A549 (cell line): ENCODE measurements around the gene EIF4A2.

Experiments used
- CHD2 ChIP-seq: fragments of 150-350 bp; IDR thresholded peaks from 2 replicates; pipeline ENCODE4 v1.6.1; 2014; ENCODE audit warnings: low read length; ENCODE audit not compliant: partially characterized antibody
- CHD4 ChIP-seq: fragments of 200-600 bp; sonication (generic); IDR thresholded peaks from 2 replicates; pipeline ENCODE4 v1.6.1; 2016; ENCODE audit warnings: antibody characterized with exemption, mild to moderate bottlenecking, borderline replicate concordance
- E2F6 ChIP-seq: IDR thresholded peaks from 2 replicates; pipeline ENCODE4 v1.6.1; 2012; ENCODE audit warnings: low read depth, borderline replicate concordance
- MYC ChIP-seq: IDR thresholded peaks from 2 replicates; pipeline ENCODE4 v1.6.1; 2012; ENCODE audit warnings: mild to moderate bottlenecking, inconsistent platforms, low read length, improper control_type of control experiment, borderline replicate concordance
- NR3C1 ChIP-seq: fragments of >200 bp; sonication (Bioruptor Twin); formaldehyde crosslinking; IDR thresholded peaks from 3 replicates; pipeline ENCODE4 v1.6.1; 2017
- PHF8 ChIP-seq: fragments of 200-600 bp; sonication (generic); IDR thresholded peaks from 2 replicates; pipeline ENCODE4 v1.6.1; 2016; ENCODE audit warnings: low read depth, mild to moderate bottlenecking, antibody characterized with exemption, moderate library complexity, borderline replicate concordance
- POLR2A ChIP-seq: IDR thresholded peaks from 2 replicates; pipeline ENCODE4 v1.6.1; 2012; ENCODE audit warnings: mild to moderate bottlenecking, low read length
- RNF2 ChIP-seq: fragments of 200-600 bp; sonication (generic); IDR thresholded peaks from 2 replicates; pipeline ENCODE4 v1.6.1; 2016; ENCODE audit warnings: low read depth, mild to moderate bottlenecking, antibody characterized with exemption, moderate library complexity, borderline replicate concordance
- SMC3 ChIP-seq: fragments of >200 bp; sonication (Bioruptor Twin); formaldehyde crosslinking; IDR thresholded peaks from 3 replicates; pipeline ENCODE4 v1.6.1; 2018; ENCODE audit warnings: inconsistent platforms
- ZC3H11A ChIP-seq: fragments of 450-650 bp; IDR thresholded peaks from 2 replicates; pipeline ENCODE4 v1.6.1; 2014; ENCODE audit warnings: antibody characterized with exemption, mild to moderate bottlenecking
- ZSCAN20 ChIP-seq: fragments of 250-450 bp; sonication (Bioruptor Pico); IDR thresholded peaks from 2 replicates; pipeline ENCODE4 v1.8.0; 2022; ENCODE audit warnings: mild to moderate bottlenecking, moderate library complexity
- TF ChIP-seq, protein P1 (sequence below): fragments of >200 bp; sonication (Bioruptor Twin); formaldehyde crosslinking; IDR thresholded peaks from 3 replicates; pipeline ENCODE4 v1.5.1; 2016

GRCh38 chr3:186751480-186751879 lies 31.9 kb upstream of the EIF4A2 start:
- TF ChIP-seq, protein P1, sequence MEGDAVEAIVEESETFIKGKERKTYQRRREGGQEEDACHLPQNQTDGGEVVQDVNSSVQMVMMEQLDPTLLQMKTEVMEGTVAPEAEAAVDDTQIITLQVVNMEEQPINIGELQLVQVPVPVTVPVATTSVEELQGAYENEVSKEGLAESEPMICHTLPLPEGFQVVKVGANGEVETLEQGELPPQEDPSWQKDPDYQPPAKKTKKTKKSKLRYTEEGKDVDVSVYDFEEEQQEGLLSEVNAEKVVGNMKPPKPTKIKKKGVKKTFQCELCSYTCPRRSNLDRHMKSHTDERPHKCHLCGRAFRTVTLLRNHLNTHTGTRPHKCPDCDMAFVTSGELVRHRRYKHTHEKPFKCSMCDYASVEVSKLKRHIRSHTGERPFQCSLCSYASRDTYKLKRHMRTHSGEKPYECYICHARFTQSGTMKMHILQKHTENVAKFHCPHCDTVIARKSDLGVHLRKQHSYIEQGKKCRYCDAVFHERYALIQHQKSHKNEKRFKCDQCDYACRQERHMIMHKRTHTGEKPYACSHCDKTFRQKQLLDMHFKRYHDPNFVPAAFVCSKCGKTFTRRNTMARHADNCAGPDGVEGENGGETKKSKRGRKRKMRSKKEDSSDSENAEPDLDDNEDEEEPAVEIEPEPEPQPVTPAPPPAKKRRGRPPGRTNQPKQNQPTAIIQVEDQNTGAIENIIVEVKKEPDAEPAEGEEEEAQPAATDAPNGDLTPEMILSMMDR: no peak
- no peak for TF ChIP-seq POLR2A
- TF ChIP-seq PHF8: no peak
- TF ChIP-seq CHD2: no peak
- no peak for TF ChIP-seq E2F6
- TF ChIP-seq ZSCAN20 (CRISPR knock-in tag): no peak
- TF ChIP-seq NR3C1: no peak
- no peak for TF ChIP-seq ZC3H11A
- TF ChIP-seq MYC: no peak
- TF ChIP-seq CHD4: no peak
- no peak for TF ChIP-seq SMC3
- TF ChIP-seq RNF2: no peak
